Measurements from ENCODE around the gene OTOF. TPM values are rescaled to one million over a fixed set of nuclear protein-coding genes. Genes with fewer than 3 reads are reported as not detected.

The OTOF gene
- total RNA-seq, 1 donor = not detected

DNA sequence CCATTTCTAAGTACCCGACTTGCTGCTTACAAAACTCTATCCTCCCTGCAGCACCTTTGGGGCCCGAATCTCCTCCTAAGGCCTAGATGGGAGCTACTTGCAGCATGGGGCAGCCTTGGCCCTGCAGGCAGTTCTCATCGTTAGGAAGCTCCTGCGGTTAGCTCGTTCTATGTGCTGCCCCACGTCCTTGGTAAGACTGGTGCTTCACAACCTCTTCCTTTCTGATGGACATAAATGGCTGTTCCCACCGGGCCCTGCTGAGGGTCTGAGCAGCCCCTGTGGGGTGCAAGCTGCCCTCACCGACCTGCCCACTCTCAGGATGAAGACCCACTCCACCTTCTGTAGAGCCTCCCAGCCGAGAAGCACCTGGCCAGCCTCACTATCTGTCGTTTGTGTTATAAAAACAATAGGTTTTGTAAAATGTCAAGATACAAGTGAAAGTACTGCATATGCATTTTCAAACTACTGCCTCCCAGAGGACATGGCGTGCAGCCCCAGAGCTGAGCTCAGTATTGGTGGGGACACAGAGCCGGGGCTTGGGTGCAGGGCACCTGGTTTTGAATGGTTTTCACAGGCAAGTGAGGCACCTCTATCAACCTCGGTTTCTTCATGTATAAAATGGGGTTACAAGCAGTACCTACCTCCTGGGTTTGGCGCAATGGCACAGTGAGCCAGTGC, 19.4 kb downstream of the OTOF start:
- DNase-seq (ENCODE audit: low read depth) = no peak
- H3K4me3 ChIP-seq (ENCODE audit: low read depth, low read length) = no peak overlapping the region
- no peak for TF ChIP-seq CTCF (IDR thresholded peaks at IDR 0.05; ENCODE audit: insufficient read depth, low read length)

GRCh38 chr2:26457695-26458364, 20.1 kb downstream of the OTOF start:
- no peak for DNase-seq (ENCODE audit: low read depth)
- no peak for TF ChIP-seq CTCF (IDR thresholded peaks at IDR 0.05; ENCODE audit: insufficient read depth, low read length)
- H3K4me3 ChIP-seq (ENCODE audit: low read depth, low read length) = no peak overlapping the region

- no peak for DNase-seq (ENCODE audit: low read depth)
- H3K4me3 ChIP-seq (ENCODE audit: low read depth, low read length) = no peak overlapping the region
- no peak for TF ChIP-seq CTCF (IDR thresholded peaks at IDR 0.05; ENCODE audit: insufficient read depth, low read length)
Observed at GRCh38 chr2:26457251-26457666, 20.7 kb downstream of the OTOF start.

GRCh38 chr2:26456440-26457250, 21.3 kb downstream of the OTOF start:
- no peak overlapping the region for H3K4me3 ChIP-seq (ENCODE audit: low read depth, low read length)
- no peak for TF ChIP-seq CTCF (IDR thresholded peaks at IDR 0.05; ENCODE audit: insufficient read depth, low read length)
- DNase-seq (ENCODE audit: low read depth) = no peak

GRCh38 chr2:26455670-26456439, 22.1 kb downstream of the OTOF start:
- TF ChIP-seq CTCF (IDR thresholded peaks at IDR 0.05; ENCODE audit: insufficient read depth, low read length) = no peak
- H3K4me3 ChIP-seq (ENCODE audit: low read depth, low read length) = no peak overlapping the region
- no peak for DNase-seq (ENCODE audit: low read depth)

DNA sequence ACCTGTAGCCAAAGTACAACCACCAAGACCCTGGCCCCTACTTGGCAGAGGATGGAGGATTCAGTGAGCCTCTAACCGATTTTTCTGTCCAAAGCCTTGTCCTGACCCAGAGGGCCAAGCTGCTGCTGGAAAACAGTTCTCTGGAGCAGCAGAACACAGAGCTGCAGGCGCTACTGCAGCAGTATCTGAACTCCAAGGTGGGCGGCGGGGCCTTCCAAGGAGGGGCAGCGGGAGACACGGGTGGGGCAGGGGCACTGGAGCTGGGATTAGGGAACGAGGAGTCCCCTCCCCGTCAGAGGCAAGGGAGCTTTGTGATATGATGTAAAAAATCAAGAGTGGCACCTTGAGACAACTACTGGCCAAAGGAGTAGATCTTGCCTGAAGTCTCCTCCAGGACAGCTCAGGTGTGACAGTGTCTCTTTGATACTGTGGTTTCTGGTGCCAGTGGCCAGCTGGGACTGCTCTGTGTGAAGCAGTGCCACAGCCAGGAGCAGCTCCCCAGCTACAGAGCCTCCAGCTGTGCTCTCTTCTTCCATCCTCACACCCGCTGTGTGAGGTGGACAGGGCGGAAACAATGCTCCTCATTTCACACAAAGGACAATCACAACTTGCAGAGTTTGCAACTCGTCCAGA, 22.8 kb downstream of the OTOF start:
- DNase-seq (ENCODE audit: low read depth) = no peak
- no peak for TF ChIP-seq CTCF (IDR thresholded peaks at IDR 0.05; ENCODE audit: insufficient read depth, low read length)
- H3K4me3 ChIP-seq (ENCODE audit: low read depth, low read length) = no peak overlapping the region

Data from fibroblast of the aortic adventitia (primary cell).